ENCODE measurements around the gene HACD1.

The HACD1 gene

DNA sequence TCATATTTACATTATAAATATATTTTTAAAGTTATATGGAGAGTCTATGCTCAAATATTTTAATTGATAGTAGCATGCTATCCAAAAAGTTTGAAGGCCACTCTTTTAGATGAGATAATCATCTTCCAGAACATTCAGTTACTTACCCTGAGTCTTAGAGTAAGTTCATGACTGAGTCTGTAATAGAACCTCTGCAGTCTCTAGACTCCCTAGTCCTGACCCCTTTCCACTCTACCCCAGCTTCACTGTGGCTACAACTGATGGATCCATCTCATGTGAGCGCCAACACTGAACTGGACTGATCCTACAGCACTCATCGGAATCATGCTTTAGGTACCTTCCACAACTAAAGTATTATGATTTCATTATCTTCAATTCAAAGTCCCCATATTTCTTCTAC, 10.1 kb downstream of the HACD1 start:
- Histone ChIP-seq H4K91ac (ENCODE audit: low read depth, low read length, poor library complexity) (no peak overlapping the region), H3K9me3 (replicated peaks in 1 of 2; ENCODE audit: control insufficient read depth in 2 of 2, insufficient read depth in 1 of 2, low read depth in 1 of 2, low read length in 2 of 2) (no peaks in the 10 kb centered on the region), H2BK15ac (ENCODE audit: low read length) (no peak overlapping the region), H3K27me3 (ENCODE audit: control insufficient read depth in 3 of 3, insufficient read depth in 3 of 3, low read depth in 1 of 3, low read length in 3 of 3) (no peaks in the 10 kb centered on the region), H2BK12ac (ENCODE audit: low read length) (no peak overlapping the region), H3K4me3 (ENCODE audit: low read length in 2 of 2) (no peak overlapping the region), H2AK5ac (ENCODE audit: low read depth, low read length) (no peak overlapping the region), H4K8ac (ENCODE audit: low read depth, low read length) (no peak overlapping the region), H2BK5ac (ENCODE audit: low read length) (no peak overlapping the region), H2AFZ (ENCODE audit: low read length) (no peak overlapping the region), H3K36me3 (replicated peaks in 1 of 2; ENCODE audit: control insufficient read depth in 2 of 2, insufficient read depth in 2 of 2, low read length in 2 of 2) (no peaks in the 10 kb centered on the region), H3K18ac (ENCODE audit: low read length) (no peak overlapping the region), H3K27ac (replicated peaks; ENCODE audit: low read length) (no peak overlapping the region), H3K9ac (ENCODE audit: low read depth, low read length, poor library complexity) (no peak overlapping the region), H3K23ac (ENCODE audit: low read depth, low read length, poor library complexity) (no peak overlapping the region), H2BK120ac (ENCODE audit: low read depth, low read length) (no peak overlapping the region), H3K4me2 (ENCODE audit: insufficient read depth, low read length, poor library complexity, severe bottlenecking) (no peak overlapping the region), H3K4ac (ENCODE audit: low read length) (no peak overlapping the region), H3K79me1 (ENCODE audit: low read depth, low read length) (no peaks in the 10 kb centered on the region), H3K4me1 (ENCODE audit: control insufficient read depth in 2 of 2, insufficient read depth in 1 of 2, low read depth in 1 of 2, low read length in 2 of 2) (no peaks in the 10 kb centered on the region), H3K14ac (ENCODE audit: low read length) (no peak overlapping the region)
- DNase-seq (ENCODE audit: low spot score): no peak
- WGBS, 2 donors (ENCODE audit: extremely low coverage in 2 of 2, insufficient read length in 2 of 2, insufficient replicate concordance in 1 of 2): no CpG with 5 or more reads among the region's 2 CpGs

DNA sequence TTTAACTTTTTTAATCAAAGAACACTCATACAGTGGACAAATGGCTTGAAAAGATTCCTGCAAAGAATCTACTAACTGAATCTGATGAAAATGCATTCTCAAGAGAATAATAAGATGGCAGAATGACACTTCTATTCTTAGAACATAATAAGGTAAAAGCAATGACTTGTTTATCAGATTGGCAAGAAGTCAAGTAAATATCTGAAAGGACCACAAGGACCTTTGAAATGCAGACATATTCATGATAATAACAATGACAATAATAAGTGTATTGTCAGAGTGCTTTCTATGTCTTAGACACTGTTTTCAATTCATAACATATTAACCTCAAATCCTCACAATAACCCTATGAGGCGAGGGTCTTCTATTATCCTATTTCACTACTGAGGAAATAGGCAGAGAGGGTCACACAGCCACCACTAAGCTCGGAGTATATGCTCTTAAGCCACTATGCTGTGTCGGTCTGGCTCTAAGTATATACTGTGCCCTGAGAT, 10.6 kb downstream of the HACD1 start:
- H3K4me2 ChIP-seq (ENCODE audit: insufficient read depth, low read length, poor library complexity, severe bottlenecking): no peak overlapping the region
- no peaks in the 10 kb centered on the region for H3K4me1 ChIP-seq (ENCODE audit: control insufficient read depth in 2 of 2, insufficient read depth in 1 of 2, low read depth in 1 of 2, low read length in 2 of 2)
- H2BK120ac ChIP-seq (ENCODE audit: low read depth, low read length): no peak overlapping the region
- H2BK15ac ChIP-seq (ENCODE audit: low read length): no peak overlapping the region
- H4K91ac ChIP-seq (ENCODE audit: low read depth, low read length, poor library complexity): no peak overlapping the region
- H4K8ac ChIP-seq (ENCODE audit: low read depth, low read length): no peak overlapping the region
- no peak overlapping the region for H3K4ac ChIP-seq (ENCODE audit: low read length)
- H3K9me3 ChIP-seq (replicated peaks in 1 of 2; ENCODE audit: control insufficient read depth in 2 of 2, insufficient read depth in 1 of 2, low read depth in 1 of 2, low read length in 2 of 2): no peaks in the 10 kb centered on the region
- H2BK12ac ChIP-seq (ENCODE audit: low read length): no peak overlapping the region
- no peak overlapping the region for H3K4me3 ChIP-seq (ENCODE audit: low read length in 2 of 2)
- no peak overlapping the region for H3K18ac ChIP-seq (ENCODE audit: low read length)
- H2AFZ ChIP-seq (ENCODE audit: low read length): no peak overlapping the region
- WGBS, 2 donors (ENCODE audit: extremely low coverage in 2 of 2, insufficient read length in 2 of 2, insufficient replicate concordance in 1 of 2): no CpG with 5 or more reads among the region's 3 CpGs
- H3K9ac ChIP-seq (ENCODE audit: low read depth, low read length, poor library complexity): no peak overlapping the region
- H3K27me3 ChIP-seq (ENCODE audit: control insufficient read depth in 3 of 3, insufficient read depth in 3 of 3, low read depth in 1 of 3, low read length in 3 of 3): no peaks in the 10 kb centered on the region
- DNase-seq (ENCODE audit: low spot score): no peak
- no peak overlapping the region for H2AK5ac ChIP-seq (ENCODE audit: low read depth, low read length)
- H3K27ac ChIP-seq (replicated peaks; ENCODE audit: low read length): no peak overlapping the region
- H3K23ac ChIP-seq (ENCODE audit: low read depth, low read length, poor library complexity): no peak overlapping the region
- no peak overlapping the region for H3K14ac ChIP-seq (ENCODE audit: low read length)
- no peaks in the 10 kb centered on the region for H3K79me1 ChIP-seq (ENCODE audit: low read depth, low read length)
- H3K36me3 ChIP-seq (replicated peaks in 1 of 2; ENCODE audit: control insufficient read depth in 2 of 2, insufficient read depth in 2 of 2, low read length in 2 of 2): no peaks in the 10 kb centered on the region
- H2BK5ac ChIP-seq (ENCODE audit: low read length): no peak overlapping the region

DNA sequence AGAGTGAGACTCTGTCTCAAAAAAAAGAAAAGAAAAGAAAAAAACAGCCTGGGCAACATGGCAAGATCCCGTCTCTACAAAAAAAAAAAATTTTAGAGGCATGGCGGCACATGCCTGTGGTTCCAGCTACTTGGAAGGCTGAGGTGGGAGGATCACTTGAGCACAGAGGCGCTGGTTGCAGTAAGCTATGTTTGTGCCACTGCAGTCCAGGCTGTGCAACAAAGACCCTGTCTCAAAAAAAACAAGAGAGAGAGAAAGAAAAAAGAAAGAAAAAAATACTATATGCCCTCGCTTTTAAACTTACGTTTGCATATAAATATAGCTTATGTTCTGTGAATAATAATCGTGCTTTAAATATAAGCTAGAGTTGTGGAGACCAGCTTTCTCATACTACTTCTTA, 11.2 kb downstream of the HACD1 start:
- WGBS, 2 donors (ENCODE audit: extremely low coverage in 2 of 2, insufficient read length in 2 of 2, insufficient replicate concordance in 1 of 2): no CpG with 5 or more reads among the region's 6 CpGs
- Histone ChIP-seq H3K18ac (ENCODE audit: low read length) (no peak overlapping the region), H2AK5ac (ENCODE audit: low read depth, low read length) (no peak overlapping the region), H2BK15ac (ENCODE audit: low read length) (no peak overlapping the region), H3K4me1 (ENCODE audit: control insufficient read depth in 2 of 2, insufficient read depth in 1 of 2, low read depth in 1 of 2, low read length in 2 of 2) (no peaks in the 10 kb centered on the region), H4K91ac (ENCODE audit: low read depth, low read length, poor library complexity) (no peak overlapping the region), H3K9me3 (replicated peaks in 1 of 2; ENCODE audit: control insufficient read depth in 2 of 2, insufficient read depth in 1 of 2, low read depth in 1 of 2, low read length in 2 of 2) (no peaks in the 10 kb centered on the region), H3K4me2 (ENCODE audit: insufficient read depth, low read length, poor library complexity, severe bottlenecking) (no peak overlapping the region), H3K9ac (ENCODE audit: low read depth, low read length, poor library complexity) (no peak overlapping the region), H3K79me1 (ENCODE audit: low read depth, low read length) (no peaks in the 10 kb centered on the region), H2BK12ac (ENCODE audit: low read length) (no peak overlapping the region), H2BK120ac (ENCODE audit: low read depth, low read length) (no peak overlapping the region), H2BK5ac (ENCODE audit: low read length) (no peak overlapping the region), H3K4me3 (ENCODE audit: low read length in 2 of 2) (no peak overlapping the region), H2AFZ (ENCODE audit: low read length) (no peak overlapping the region), H3K27ac (replicated peaks; ENCODE audit: low read length) (no peak overlapping the region), H4K8ac (ENCODE audit: low read depth, low read length) (no peak overlapping the region), H3K36me3 (replicated peaks in 1 of 2; ENCODE audit: control insufficient read depth in 2 of 2, insufficient read depth in 2 of 2, low read length in 2 of 2) (no peaks in the 10 kb centered on the region), H3K4ac (ENCODE audit: low read length) (no peak overlapping the region), H3K23ac (ENCODE audit: low read depth, low read length, poor library complexity) (no peak overlapping the region), H3K14ac (ENCODE audit: low read length) (no peak overlapping the region), H3K27me3 (ENCODE audit: control insufficient read depth in 3 of 3, insufficient read depth in 3 of 3, low read depth in 1 of 3, low read length in 3 of 3) (no peaks in the 10 kb centered on the region)
- no peak for DNase-seq (ENCODE audit: low spot score)

DNA sequence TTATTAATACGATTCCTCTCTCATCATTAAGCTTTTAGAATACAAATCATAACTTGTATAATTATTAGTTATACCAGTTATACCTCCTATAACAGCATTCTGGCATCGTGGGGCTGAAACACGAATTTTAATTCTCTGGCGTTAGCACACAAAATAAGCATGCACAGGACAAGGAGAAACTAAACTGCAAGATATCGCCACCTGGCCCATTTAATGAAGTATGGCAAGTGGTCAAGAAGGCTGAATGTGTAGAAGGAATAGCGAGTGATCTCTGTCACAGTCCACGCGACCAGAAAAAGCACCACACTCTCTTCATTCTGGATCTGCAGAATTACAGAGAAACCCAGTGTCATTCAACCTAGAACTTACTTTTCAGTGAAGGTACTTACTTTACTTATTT, 18.1 kb downstream of the HACD1 start:
- Histone ChIP-seq H2BK12ac (ENCODE audit: low read length) (no peak overlapping the region), H3K4ac (ENCODE audit: low read length) (no peak overlapping the region), H3K18ac (ENCODE audit: low read length) (no peak overlapping the region), H3K36me3 (replicated peaks in 1 of 2; ENCODE audit: control insufficient read depth in 2 of 2, insufficient read depth in 2 of 2, low read length in 2 of 2) (no peaks in the 10 kb centered on the region), H2AFZ (ENCODE audit: low read length) (no peak overlapping the region), H3K4me3 (ENCODE audit: low read length in 2 of 2) (no peak overlapping the region), H2BK5ac (ENCODE audit: low read length) (no peak overlapping the region), H3K4me2 (ENCODE audit: insufficient read depth, low read length, poor library complexity, severe bottlenecking) (no peak overlapping the region), H3K79me1 (ENCODE audit: low read depth, low read length) (no peaks in the 10 kb centered on the region), H4K8ac (ENCODE audit: low read depth, low read length) (no peak overlapping the region), H3K4me1 (ENCODE audit: control insufficient read depth in 2 of 2, insufficient read depth in 1 of 2, low read depth in 1 of 2, low read length in 2 of 2) (no peaks in the 10 kb centered on the region), H3K14ac (ENCODE audit: low read length) (no peak overlapping the region), H3K9me3 (replicated peaks in 1 of 2; ENCODE audit: control insufficient read depth in 2 of 2, insufficient read depth in 1 of 2, low read depth in 1 of 2, low read length in 2 of 2) (no peaks in the 10 kb centered on the region), H3K23ac (ENCODE audit: low read depth, low read length, poor library complexity) (no peak overlapping the region), H2AK5ac (ENCODE audit: low read depth, low read length) (no peak overlapping the region), H4K91ac (ENCODE audit: low read depth, low read length, poor library complexity) (no peak overlapping the region), H3K9ac (ENCODE audit: low read depth, low read length, poor library complexity) (no peak overlapping the region), H2BK120ac (ENCODE audit: low read depth, low read length) (no peak overlapping the region), H3K27me3 (ENCODE audit: control insufficient read depth in 3 of 3, insufficient read depth in 3 of 3, low read depth in 1 of 3, low read length in 3 of 3) (no peaks in the 10 kb centered on the region), H2BK15ac (ENCODE audit: low read length) (no peak overlapping the region), H3K27ac (replicated peaks; ENCODE audit: low read length) (no peak overlapping the region)
- 100% methylated on average over 1 of the region's 8 CpGs; no CpG with 5 or more reads in 1 of the 2 donors for WGBS, 2 donors (ENCODE audit: extremely low coverage in 2 of 2, insufficient read length in 2 of 2, insufficient replicate concordance in 1 of 2)
- peak; percentile 4 for DNase-seq (ENCODE audit: low spot score)

Data from neuronal stem cell (in vitro differentiated cells).